ENCODE data around the gene MCF2.

MCF2 gene

DNA sequence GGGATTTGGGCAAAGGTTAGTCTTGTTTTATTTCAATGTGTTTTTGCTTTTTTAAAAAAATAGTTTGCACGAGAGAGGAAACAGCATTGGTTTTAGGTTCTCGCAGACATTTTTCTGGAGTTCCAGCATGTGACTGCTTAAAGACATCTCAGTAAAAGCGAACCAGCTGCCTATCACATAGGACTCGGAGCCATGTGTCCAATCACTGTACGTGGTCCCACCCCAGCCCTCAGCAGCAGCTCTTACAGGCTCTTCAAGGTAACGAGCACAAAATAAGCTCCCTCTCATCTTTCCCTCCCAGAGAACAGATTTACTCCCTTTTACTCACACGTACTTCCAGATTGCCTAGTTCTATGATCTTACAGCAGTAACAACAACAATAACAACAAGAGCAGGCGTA, 68.7 kb downstream of the MCF2 start:
- DNase-seq = no peak
- no peaks in the 10 kb centered on the region for H3K36me3 ChIP-seq (ENCODE audit: insufficient read depth, low read length)
- H3K4me1 ChIP-seq (ENCODE audit: insufficient read depth, low read length) = no peaks in the 10 kb centered on the region
- H4K20me1 ChIP-seq (ENCODE audit: insufficient read depth, low read length) = no peaks in the 10 kb centered on the region
- H3K4me3 ChIP-seq (ENCODE audit: low read depth in 1 of 2, low read length in 2 of 2) = no peak overlapping the region
- no peak overlapping the region for H3K9ac ChIP-seq (ENCODE audit: low read depth, low read length)
- H3K27me3 ChIP-seq (ENCODE audit: insufficient read depth, low read length, poor library complexity) = no peaks in the 10 kb centered on the region
- H3K9me3 ChIP-seq (ENCODE audit: insufficient read depth, low read length, severe bottlenecking) = no peaks in the 10 kb centered on the region
- H3K27ac ChIP-seq (ENCODE audit: low read length) = no peak overlapping the region
- H2AFZ ChIP-seq (ENCODE audit: low read depth, low read length) = no peak overlapping the region
- no peaks in the 10 kb centered on the region for H3K79me2 ChIP-seq (ENCODE audit: insufficient read depth, low read length)
- ATAC-seq (ENCODE audit: insufficient read depth, low read depth) = no peak
- no peak overlapping the region for H3K4me2 ChIP-seq (ENCODE audit: insufficient read depth, low read length)
- TF ChIP-seq EZH2 (IDR thresholded peaks at IDR 0.05; ENCODE audit: borderline replicate concordance, low read depth, low read length, severe bottlenecking) = no peak
- TF ChIP-seq, protein P1, sequence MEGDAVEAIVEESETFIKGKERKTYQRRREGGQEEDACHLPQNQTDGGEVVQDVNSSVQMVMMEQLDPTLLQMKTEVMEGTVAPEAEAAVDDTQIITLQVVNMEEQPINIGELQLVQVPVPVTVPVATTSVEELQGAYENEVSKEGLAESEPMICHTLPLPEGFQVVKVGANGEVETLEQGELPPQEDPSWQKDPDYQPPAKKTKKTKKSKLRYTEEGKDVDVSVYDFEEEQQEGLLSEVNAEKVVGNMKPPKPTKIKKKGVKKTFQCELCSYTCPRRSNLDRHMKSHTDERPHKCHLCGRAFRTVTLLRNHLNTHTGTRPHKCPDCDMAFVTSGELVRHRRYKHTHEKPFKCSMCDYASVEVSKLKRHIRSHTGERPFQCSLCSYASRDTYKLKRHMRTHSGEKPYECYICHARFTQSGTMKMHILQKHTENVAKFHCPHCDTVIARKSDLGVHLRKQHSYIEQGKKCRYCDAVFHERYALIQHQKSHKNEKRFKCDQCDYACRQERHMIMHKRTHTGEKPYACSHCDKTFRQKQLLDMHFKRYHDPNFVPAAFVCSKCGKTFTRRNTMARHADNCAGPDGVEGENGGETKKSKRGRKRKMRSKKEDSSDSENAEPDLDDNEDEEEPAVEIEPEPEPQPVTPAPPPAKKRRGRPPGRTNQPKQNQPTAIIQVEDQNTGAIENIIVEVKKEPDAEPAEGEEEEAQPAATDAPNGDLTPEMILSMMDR (IDR thresholded peaks at IDR 0.05; ENCODE audit: borderline replicate concordance, extremely low read depth, low read length, poor library complexity, severe bottlenecking) = no peak

DNA sequence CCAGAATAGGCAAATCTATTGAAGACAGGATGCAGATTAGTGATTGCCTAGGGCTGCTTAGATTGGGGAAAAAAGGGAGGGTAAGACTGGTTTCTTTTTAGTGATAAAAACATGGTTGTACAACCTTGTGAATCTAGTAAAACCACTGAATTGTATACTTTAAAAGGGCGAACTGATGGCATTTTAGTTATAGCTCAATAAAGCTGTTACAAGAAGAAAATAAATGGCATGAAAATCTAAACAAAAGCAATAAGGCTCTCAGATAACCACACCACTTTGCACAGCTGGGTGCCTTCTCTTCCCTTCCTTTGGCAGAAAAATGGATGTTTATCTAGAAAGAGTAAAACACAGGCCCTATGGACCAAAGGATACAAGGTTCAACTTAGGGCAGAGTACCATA, 107.9 kb downstream of the MCF2 start:
- H3K9ac ChIP-seq (ENCODE audit: low read depth, low read length) = no peak overlapping the region
- H3K79me2 ChIP-seq (ENCODE audit: insufficient read depth, low read length) = no peaks in the 10 kb centered on the region
- no peaks in the 10 kb centered on the region for H3K27me3 ChIP-seq (ENCODE audit: insufficient read depth, low read length, poor library complexity)
- TF ChIP-seq, protein P1 (IDR thresholded peaks at IDR 0.05; ENCODE audit: borderline replicate concordance, extremely low read depth, low read length, poor library complexity, severe bottlenecking) = no peak
- no peak for TF ChIP-seq EZH2 (IDR thresholded peaks at IDR 0.05; ENCODE audit: borderline replicate concordance, low read depth, low read length, severe bottlenecking)
- no peak overlapping the region for H3K27ac ChIP-seq (ENCODE audit: low read length)
- H3K36me3 ChIP-seq (ENCODE audit: insufficient read depth, low read length) = no peaks in the 10 kb centered on the region
- no peak overlapping the region for H2AFZ ChIP-seq (ENCODE audit: low read depth, low read length)
- no peaks in the 10 kb centered on the region for H3K9me3 ChIP-seq (ENCODE audit: insufficient read depth, low read length, severe bottlenecking)
- H4K20me1 ChIP-seq (ENCODE audit: insufficient read depth, low read length) = no peaks in the 10 kb centered on the region
- H3K4me3 ChIP-seq (ENCODE audit: low read depth in 1 of 2, low read length in 2 of 2) = no peak overlapping the region
- no peak overlapping the region for H3K4me2 ChIP-seq (ENCODE audit: insufficient read depth, low read length)
- ATAC-seq (ENCODE audit: insufficient read depth, low read depth) = no peak
- DNase-seq = no peak
- no peaks in the 10 kb centered on the region for H3K4me1 ChIP-seq (ENCODE audit: insufficient read depth, low read length)

GRCh38 chrX:139596068-139596467, 111.9 kb downstream of the MCF2 start:
- Histone ChIP-seq H3K79me2 (ENCODE audit: insufficient read depth, low read length) (no peaks in the 10 kb centered on the region), H4K20me1 (ENCODE audit: insufficient read depth, low read length) (no peaks in the 10 kb centered on the region), H3K9me3 (ENCODE audit: insufficient read depth, low read length, severe bottlenecking) (no peaks in the 10 kb centered on the region), H3K4me3 (ENCODE audit: low read depth in 1 of 2, low read length in 2 of 2) (no peak overlapping the region), H3K9ac (ENCODE audit: low read depth, low read length) (no peak overlapping the region), H2AFZ (ENCODE audit: low read depth, low read length) (no peak overlapping the region), H3K4me1 (ENCODE audit: insufficient read depth, low read length) (no peaks in the 10 kb centered on the region), H3K4me2 (ENCODE audit: insufficient read depth, low read length) (no peak overlapping the region), H3K27me3 (ENCODE audit: insufficient read depth, low read length, poor library complexity) (no peaks in the 10 kb centered on the region), H3K36me3 (ENCODE audit: insufficient read depth, low read length) (no peaks in the 10 kb centered on the region), H3K27ac (ENCODE audit: low read length) (no peak overlapping the region)
- ATAC-seq (ENCODE audit: insufficient read depth, low read depth) (no peak), DNase-seq (no peak)
- no peak for TF ChIP-seq EZH2 (IDR thresholded peaks at IDR 0.05; ENCODE audit: borderline replicate concordance, low read depth, low read length, severe bottlenecking)
- TF ChIP-seq, protein P1 (IDR thresholded peaks at IDR 0.05; ENCODE audit: borderline replicate concordance, extremely low read depth, low read length, poor library complexity, severe bottlenecking) = no peak

GRCh38 chrX:139585613-139586012, 122.4 kb downstream of the MCF2 start:
- TF ChIP-seq EZH2 (IDR thresholded peaks at IDR 0.05; ENCODE audit: borderline replicate concordance, low read depth, low read length, severe bottlenecking) = no peak
- TF ChIP-seq, protein P1 (IDR thresholded peaks at IDR 0.05; ENCODE audit: borderline replicate concordance, extremely low read depth, low read length, poor library complexity, severe bottlenecking) = no peak

More at GRCh38 chrX:139585613-139586012, 122.4 kb downstream of the MCF2 start:
- H3K4me2 ChIP-seq (ENCODE audit: insufficient read depth, low read length) = no peak overlapping the region
- H2AFZ ChIP-seq (ENCODE audit: low read depth, low read length) = no peak overlapping the region
- H3K79me2 ChIP-seq (ENCODE audit: insufficient read depth, low read length) = no peaks in the 10 kb centered on the region
- H3K36me3 ChIP-seq (ENCODE audit: insufficient read depth, low read length) = no peaks in the 10 kb centered on the region
- H3K27me3 ChIP-seq (ENCODE audit: insufficient read depth, low read length, poor library complexity) = no peaks in the 10 kb centered on the region
- no peak for ATAC-seq (ENCODE audit: insufficient read depth, low read depth)
- no peak overlapping the region for H3K4me3 ChIP-seq (ENCODE audit: low read depth in 1 of 2, low read length in 2 of 2)
- no peaks in the 10 kb centered on the region for H4K20me1 ChIP-seq (ENCODE audit: insufficient read depth, low read length)
- DNase-seq = no peak
- H3K9ac ChIP-seq (ENCODE audit: low read depth, low read length) = no peak overlapping the region
- no peaks in the 10 kb centered on the region for H3K9me3 ChIP-seq (ENCODE audit: insufficient read depth, low read length, severe bottlenecking)
- H3K4me1 ChIP-seq (ENCODE audit: insufficient read depth, low read length) = no peaks in the 10 kb centered on the region
- no peak overlapping the region for H3K27ac ChIP-seq (ENCODE audit: low read length)

Measured in DND-41 (cell line).